Coronary artery (tissue), 2 donors: ENCODE measurements around the gene BTBD9.

Experiments used
- DNase-seq: peaks from one replicate; pipeline ENCODE4 v3.0.0-alpha.2; 2017; ENCODE audit warnings: low spot score
- H3K27ac ChIP-seq, 2 donors: fragments of 200-600 bp; sonication (generic); one replicate each; pipeline ENCODE4 v1.5.1; 2016 to 2019
- H3K4me3 ChIP-seq: fragments of 200-600 bp; sonication (generic); 2 replicates; pipeline ENCODE4 v1.5.1; 2016; ENCODE audit warnings: mild to moderate bottlenecking, moderate library complexity
- CTCF ChIP-seq: fragments of 200-600 bp; sonication (generic); IDR thresholded peaks from one replicate; pipeline ENCODE4 v1.5.1; 2019; ENCODE audit warnings: antibody characterized with exemption

Gene BTBD9

GRCh38 chr6:38599966-38600550 lies 39.7 kb downstream of the BTBD9 start:
- TF ChIP-seq CTCF = no peak
- DNase-seq = no peak
- no peak overlapping the region for H3K27ac ChIP-seq
- H3K4me3 ChIP-seq = no peak overlapping the region

- Histone ChIP-seq H3K27ac (no peak overlapping the region), H3K4me3 (no peak overlapping the region)
- DNase-seq = no peak
- TF ChIP-seq CTCF = no peak
Measured at GRCh38 chr6:38599261-38599660, 40.5 kb downstream of the BTBD9 start.

GRCh38 chr6:38593998-38594665 lies 45.6 kb downstream of the BTBD9 start:
- no peak for TF ChIP-seq CTCF
- Histone ChIP-seq H3K27ac (no peak overlapping the region), H3K4me3 (no peak overlapping the region)
- no peak for DNase-seq

- DNase-seq = no peak
- H3K27ac ChIP-seq = no peak overlapping the region
- TF ChIP-seq CTCF = no peak
- H3K4me3 ChIP-seq = no peak overlapping the region
Measured at GRCh38 chr6:38593409-38593808, 46.3 kb downstream of the BTBD9 start.

GRCh38 chr6:38591439-38591838 lies 48.3 kb downstream of the BTBD9 start:
- Histone ChIP-seq H3K27ac (no peak overlapping the region), H3K4me3 (no peak overlapping the region)
- TF ChIP-seq CTCF = no peak
- no peak for DNase-seq

GRCh38 chr6:38589367-38589720 lies 50.4 kb downstream of the BTBD9 start:
- DNase-seq = no peak
- no peak overlapping the region for H3K27ac ChIP-seq
- TF ChIP-seq CTCF = no peak

More at GRCh38 chr6:38589367-38589720, 50.4 kb downstream of the BTBD9 start:
- H3K4me3 ChIP-seq = no peak overlapping the region
